ENCODE data around the gene MRI1. TPM values are rescaled to one million over a fixed set of nuclear protein-coding genes. Genes with fewer than 3 reads are reported as not detected.

The MRI1 gene
- total and polyA plus RNA-seq, 10 of the 15 experiments (the other 5 are each of a cell fraction or from before 2014, with no cell fraction given) = 5.4 to 50.3 (median 28.3) TPM

DNA sequence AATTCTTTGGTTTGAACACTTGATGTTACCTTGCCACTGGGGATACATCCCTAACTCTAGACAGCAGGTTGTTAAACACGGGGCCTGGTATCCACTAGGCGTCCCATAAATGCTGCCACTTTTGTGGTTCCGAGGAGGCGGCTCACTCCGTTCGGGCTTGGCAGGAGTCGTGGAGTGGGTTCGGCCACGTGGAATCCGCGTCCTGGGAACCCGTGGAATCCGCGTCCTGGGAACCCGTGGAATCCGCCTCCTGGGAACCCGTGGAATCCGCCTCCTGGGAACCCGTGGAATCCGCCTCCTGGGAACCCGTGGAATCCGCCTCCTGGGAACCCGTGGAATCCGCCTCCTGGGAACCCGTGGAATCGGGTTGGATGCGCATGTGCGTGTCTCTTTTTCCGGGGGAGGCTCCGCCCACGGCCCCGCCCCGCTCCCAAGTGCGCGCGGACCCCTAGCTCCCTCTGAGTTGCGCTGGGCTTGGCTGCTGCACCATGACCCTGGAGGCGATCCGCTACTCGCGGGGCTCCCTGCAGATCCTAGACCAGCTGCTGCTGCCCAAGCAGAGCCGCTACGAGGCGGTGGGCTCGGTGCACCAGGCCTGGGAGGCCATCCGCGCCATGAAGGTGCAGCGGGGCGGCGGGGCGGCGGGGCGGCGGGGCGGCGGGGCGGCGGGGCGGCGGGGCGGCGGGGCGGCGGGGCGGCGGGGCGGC lies at the start of gene MRI1 (continued):
- TF ChIP-seq CREB1 (IDR thresholded peaks at IDR 0.05; ENCODE audit: low read depth) (0 out of 2 replicates have a peak, but pooled peaks have one; percentile 6), IKZF1 (conservative IDR thresholded peaks at IDR 0.05) (peak; percentile 42; the same call in 1 of the 2 replicates), SIN3A (IDR thresholded peaks at IDR 0.05; ENCODE audit: low read depth, low read length) (no peak), POLR2AphosphoS2 (IDR thresholded peaks at IDR 0.05; ENCODE audit: low read depth, low read length) (peak; percentile 62; the same call in 1 of the 2 replicates), LARP7 (IDR thresholded peaks at IDR 0.05) (no peak), TCF12 (IDR thresholded peaks at IDR 0.05; ENCODE audit: low read depth, low read length) (0 out of 2 replicates have a peak, but pooled peaks have one; percentile 28)
- TF ChIP-seq, protein P1, sequence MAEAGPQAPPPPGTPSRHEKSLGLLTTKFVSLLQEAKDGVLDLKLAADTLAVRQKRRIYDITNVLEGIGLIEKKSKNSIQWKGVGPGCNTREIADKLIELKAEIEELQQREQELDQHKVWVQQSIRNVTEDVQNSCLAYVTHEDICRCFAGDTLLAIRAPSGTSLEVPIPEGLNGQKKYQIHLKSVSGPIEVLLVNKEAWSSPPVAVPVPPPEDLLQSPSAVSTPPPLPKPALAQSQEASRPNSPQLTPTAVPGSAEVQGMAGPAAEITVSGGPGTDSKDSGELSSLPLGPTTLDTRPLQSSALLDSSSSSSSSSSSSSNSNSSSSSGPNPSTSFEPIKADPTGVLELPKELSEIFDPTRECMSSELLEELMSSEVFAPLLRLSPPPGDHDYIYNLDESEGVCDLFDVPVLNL (IDR thresholded peaks at IDR 0.05; ENCODE audit: low read depth, low read length) = no peak

DNA sequence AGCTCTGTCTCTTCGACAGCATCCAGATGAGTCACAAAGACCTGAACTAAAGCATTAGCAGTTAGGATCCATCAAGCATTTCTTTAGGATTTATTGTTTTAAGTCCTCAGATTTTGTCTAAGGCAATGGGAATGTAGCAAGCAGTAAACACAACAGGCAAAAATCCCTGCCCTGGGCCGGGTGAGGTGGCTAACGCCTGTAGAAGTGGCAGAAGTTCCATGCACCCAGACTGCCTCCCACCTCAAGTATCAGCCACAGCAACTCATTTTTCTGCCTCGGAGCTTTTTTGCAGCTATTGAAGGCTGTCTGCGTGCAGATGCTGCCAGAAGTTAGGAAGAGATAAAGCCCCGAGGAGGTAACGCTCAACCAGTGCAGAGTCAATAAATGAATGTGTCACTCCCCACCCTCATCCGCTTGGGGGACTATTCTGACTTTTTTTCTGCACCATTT lies 47.1 kb upstream of the MRI1 start:
- intact Hi-C loops (cut with micrococcal nuclease; ENCODE audit: unreplicated experiment) = no loop called here
- H3K9me3 ChIP-seq (replicated peaks; ENCODE audit: control insufficient read depth, insufficient read depth, low read length) = no peaks in the 10 kb centered on the region; the same call in 1 of the 3 replicates
- no peaks in the 10 kb centered on the region for H3K4me1 ChIP-seq (ENCODE audit: control insufficient read depth, insufficient read depth, low read length)
- H3K4me2 ChIP-seq (ENCODE audit: control insufficient read depth, insufficient read depth) = no peak overlapping the region
- POLR2A ChIA-PET = no interaction called here
- TF ChIP-seq SPI1 (IDR thresholded peaks at IDR 0.05; ENCODE audit: borderline replicate concordance, insufficient read depth, low read depth, low read length) = no peak
- H3K27me3 ChIP-seq (replicated peaks in 1 of 2; ENCODE audit: control insufficient read depth in 2 of 2, insufficient read depth in 2 of 2, low read length in 1 of 2) = no peaks in the 10 kb centered on the region; a peak in 1 of 4 replicates
- RAD21 ChIA-PET (ENCODE audit: unreplicated experiment) = interaction anchor here (1.0 kb wide), 1 partner anchor 14 kb away, joined by 3 read pairs; no protein-coding TSS in a partner anchor
- H3K79me2 ChIP-seq (ENCODE audit: control insufficient read depth, insufficient read depth, low read length) = no peaks in the 10 kb centered on the region
- H4K20me1 ChIP-seq (ENCODE audit: control insufficient read depth, insufficient read depth) = no peaks in the 10 kb centered on the region
- no peak for DNase-seq (ENCODE audit: low read depth, low spot score)
- no peak for ATAC-seq
- SMC1A ChIA-PET (ENCODE audit: uncharacterized antibody, unreplicated experiment) = no interaction called here
- H3K4me3 ChIP-seq = no peak overlapping the region
- no peak overlapping the region for H3K9ac ChIP-seq (ENCODE audit: control insufficient read depth, insufficient read depth, low read length)
- CTCF ChIA-PET = interaction anchor here (1.5 kb wide), 1 partner anchor 117 kb away, joined by 3 read pairs; no protein-coding TSS in a partner anchor
- no TSS peak for BruUV-seq (replicated peaks)
- WGBS (ENCODE audit: insufficient coverage, insufficient replicate concordance, low lambda C conversion rate, missing lambda C conversion rate) = 11% methylated on average over 8 of the region's 8 CpGs
- H2AFZ ChIP-seq (ENCODE audit: control insufficient read depth, low read depth, low read length) = no peak overlapping the region
- in situ Hi-C loops (cut with MboI) = no loop called here
- FAIRE-seq = no peak
- no peak overlapping the region for H3K27ac ChIP-seq (ENCODE audit: control insufficient read depth, insufficient read depth)
- no peaks in the 10 kb centered on the region for H3K36me3 ChIP-seq (ENCODE audit: control insufficient read depth in 2 of 2, insufficient read depth in 2 of 2, low read length in 1 of 2)
